ENCODE results near the gene PLP1. TPM values are rescaled to one million over a fixed set of nuclear protein-coding genes. Genes with fewer than 3 reads are reported as not detected.

Gene PLP1
- total and polyA plus RNA-seq, 12 donors = 0.17 to 10.6 (median 6.1) TPM

DNA sequence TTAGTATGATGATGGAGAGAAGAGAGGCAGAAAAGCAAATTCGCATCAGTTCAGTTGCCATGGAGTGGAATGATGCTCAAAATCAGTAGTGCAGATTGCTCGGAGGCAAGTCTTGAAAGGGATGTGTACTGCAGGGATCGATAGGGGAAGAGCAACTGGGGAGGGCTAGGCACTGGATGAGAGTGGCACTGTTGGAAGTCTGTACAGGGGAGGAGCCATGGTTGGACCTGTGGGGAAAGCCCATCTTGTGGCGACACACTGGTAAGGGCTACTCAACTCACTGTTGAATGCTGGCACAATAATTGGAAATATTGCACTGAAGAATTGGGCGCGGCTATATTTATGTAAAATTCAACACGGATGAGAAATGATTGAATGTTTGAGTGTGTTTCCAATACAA lies 54.2 kb downstream of the PLP1 start:
- intact Hi-C loops (cut with DNase I) = no loop called here
- Histone ChIP-seq H3K27me3 (peaks cover 35% of the 10 kb centered on the region), H3K4me1 (replicated peaks in 1 of 2) (no peaks in the 10 kb centered on the region), H3K9me3 (replicated peaks in 1 of 3) (no peaks in the 10 kb centered on the region), H3K27ac (no peak overlapping the region), H3K36me3 (replicated peaks in 1 of 2) (no peaks in the 10 kb centered on the region), H3K4me3 (peak overlapping the region in 1 of 4 donors; percentile 69)
- 70 to 77% (median 74%) methylated on average over 7 of the region's 7 CpGs for WGBS, 4 donors
- no peak for DNase-seq
- no peak for TF ChIP-seq POLR2A (IDR thresholded peaks at IDR 0.05)
- TF ChIP-seq, protein P1, sequence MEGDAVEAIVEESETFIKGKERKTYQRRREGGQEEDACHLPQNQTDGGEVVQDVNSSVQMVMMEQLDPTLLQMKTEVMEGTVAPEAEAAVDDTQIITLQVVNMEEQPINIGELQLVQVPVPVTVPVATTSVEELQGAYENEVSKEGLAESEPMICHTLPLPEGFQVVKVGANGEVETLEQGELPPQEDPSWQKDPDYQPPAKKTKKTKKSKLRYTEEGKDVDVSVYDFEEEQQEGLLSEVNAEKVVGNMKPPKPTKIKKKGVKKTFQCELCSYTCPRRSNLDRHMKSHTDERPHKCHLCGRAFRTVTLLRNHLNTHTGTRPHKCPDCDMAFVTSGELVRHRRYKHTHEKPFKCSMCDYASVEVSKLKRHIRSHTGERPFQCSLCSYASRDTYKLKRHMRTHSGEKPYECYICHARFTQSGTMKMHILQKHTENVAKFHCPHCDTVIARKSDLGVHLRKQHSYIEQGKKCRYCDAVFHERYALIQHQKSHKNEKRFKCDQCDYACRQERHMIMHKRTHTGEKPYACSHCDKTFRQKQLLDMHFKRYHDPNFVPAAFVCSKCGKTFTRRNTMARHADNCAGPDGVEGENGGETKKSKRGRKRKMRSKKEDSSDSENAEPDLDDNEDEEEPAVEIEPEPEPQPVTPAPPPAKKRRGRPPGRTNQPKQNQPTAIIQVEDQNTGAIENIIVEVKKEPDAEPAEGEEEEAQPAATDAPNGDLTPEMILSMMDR (IDR thresholded peaks at IDR 0.05) = no peak

DNA sequence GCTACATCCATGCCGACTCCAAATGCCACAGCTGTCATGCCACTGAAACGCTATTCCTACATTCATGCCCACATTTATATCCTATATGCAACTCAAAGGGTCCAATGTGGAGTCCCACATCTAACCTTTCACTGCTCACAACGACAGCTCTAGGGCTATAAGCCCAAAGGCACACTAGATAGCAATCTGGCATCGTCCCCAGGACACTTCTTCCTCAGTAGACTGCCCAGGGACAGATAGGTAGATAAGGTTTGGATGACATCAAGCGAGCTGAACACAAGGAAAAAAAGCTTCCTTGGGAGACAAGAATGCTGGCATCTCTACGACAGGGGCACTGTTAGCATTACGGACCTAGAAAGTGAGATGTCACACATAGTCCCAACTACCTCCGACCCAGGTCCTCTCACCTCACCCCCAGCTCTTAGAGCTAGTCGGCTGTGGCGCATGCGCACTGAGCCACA lies 54.7 kb downstream of the PLP1 start:
- Histone ChIP-seq H3K36me3 (replicated peaks in 1 of 2) (no peaks in the 10 kb centered on the region), H3K27me3 (peaks cover 35% of the 10 kb centered on the region), H3K4me3 (peak overlapping the region in 3 of 4 donors; percentile 26 to 69 (median 32)), H3K27ac (peak overlapping the region in 1 of 5 donors; percentile 64), H3K9me3 (replicated peaks in 1 of 3) (no peaks in the 10 kb centered on the region), H3K4me1 (replicated peaks in 1 of 2) (no peaks in the 10 kb centered on the region)
- DNase-seq = peak in 3 of 7 donors; percentile 5 to 81 (median 64)
- no peak for TF ChIP-seq POLR2A (IDR thresholded peaks at IDR 0.05)
- TF ChIP-seq, protein P1 (IDR thresholded peaks at IDR 0.05) = no peak
- intact Hi-C loops (cut with DNase I) = no loop called here
- 11 to 33% (median 33%) methylated on average over 9 to 11 of the region's 11 CpGs; no CpG with 5 or more reads in 1 of the 4 donors for WGBS, 4 donors

DNA sequence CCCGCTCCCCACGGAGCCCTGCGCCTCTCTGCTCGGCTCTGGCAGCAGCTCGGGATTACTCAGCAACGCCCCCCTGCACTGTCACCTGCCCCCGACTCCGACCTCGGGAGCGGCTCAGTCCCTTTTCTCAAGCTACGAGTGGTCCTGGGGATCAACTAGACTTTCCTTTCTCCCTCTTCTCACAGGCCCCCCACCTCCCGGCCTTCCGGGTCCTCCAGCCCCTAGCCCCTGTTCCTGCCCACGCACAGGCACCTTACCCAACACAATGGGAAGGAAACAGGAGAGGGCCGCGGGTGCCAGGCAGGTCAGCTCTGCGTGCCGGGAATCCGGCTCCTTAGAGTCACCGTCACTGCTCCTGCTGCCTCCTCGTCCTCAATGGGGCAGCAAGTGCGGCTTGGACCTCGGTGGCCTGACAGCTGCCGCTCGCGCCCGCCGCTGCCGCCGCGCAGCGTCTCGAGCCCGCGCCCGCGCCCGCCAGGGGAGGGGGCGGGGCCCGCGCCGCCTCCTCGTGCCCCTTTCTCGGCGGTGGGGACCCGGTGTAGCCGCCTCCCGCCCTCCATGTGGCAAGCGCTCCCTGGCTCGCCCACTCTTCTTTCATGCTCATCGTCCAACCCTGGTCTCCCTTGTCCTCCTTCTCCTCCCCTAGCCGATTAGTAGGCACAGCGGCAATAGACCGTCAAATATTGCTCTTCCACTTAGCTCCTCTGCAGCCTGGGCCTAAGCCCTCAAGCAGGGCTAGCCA lies 55.3 kb downstream of the PLP1 start, which contains the start of gene RAB9B:
TSS of gene RAB9B (minus strand) at position 455 of the 742 bp plus-strand sequence. CDS start 6,473 bp downstream, outside the sequence.
- Histone ChIP-seq H3K27me3 (peaks cover 35% of the 10 kb centered on the region), H3K4me3 (peak within 1 kb of the TSS; percentile 11 to 69 (median 29)), H3K4me1 (replicated peaks in 1 of 2) (no peaks in the 10 kb centered on the region), H3K36me3 (replicated peaks in 1 of 2) (no peaks in the 10 kb centered on the region), H3K9me3 (replicated peaks in 1 of 3) (no peaks in the 10 kb centered on the region), H3K27ac (peak within 1 kb of the TSS in 3 of 5 donors; percentile 13 to 68 (median 64))
- intact Hi-C loops (cut with DNase I) = no loop called here
- DNase-seq = peak; percentile 30 to 63 (median 56)
- TF ChIP-seq, protein P1 (IDR thresholded peaks at IDR 0.05) = no peak
- no peak for TF ChIP-seq POLR2A (IDR thresholded peaks at IDR 0.05)
- WGBS, 4 donors = 1 to 43% (median 8%) methylated on average over 13 to 48 of the region's 54 CpGs

DNA sequence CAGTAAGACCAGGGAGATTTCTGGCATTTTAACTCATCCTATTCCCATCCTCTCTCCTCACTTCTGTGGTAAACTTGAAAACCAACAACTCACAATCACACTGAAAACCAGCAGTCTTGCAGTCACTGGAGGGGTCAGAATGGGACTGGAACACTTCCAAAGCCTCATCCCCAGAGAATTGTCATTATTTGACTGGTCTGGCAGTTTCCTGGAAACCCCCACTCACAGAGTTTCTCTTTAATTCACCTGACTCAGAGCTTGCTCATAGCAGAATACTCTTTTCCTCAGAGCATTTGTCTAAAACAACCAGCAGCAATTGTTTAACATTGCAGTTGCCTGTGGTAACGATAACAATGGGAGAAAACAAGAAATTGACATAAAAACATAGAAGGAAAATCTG lies 62.8 kb downstream of the PLP1 start:
- TF ChIP-seq, protein P1 (IDR thresholded peaks at IDR 0.05) = no peak
- TF ChIP-seq POLR2A (IDR thresholded peaks at IDR 0.05) = no peak
- DNase-seq = no peak
- WGBS, 4 donors = 45 to 85% (median 69%) methylated on average over 1 of the region's 1 CpG

More for the DNA sequence above, 62.8 kb downstream of the PLP1 start:
- intact Hi-C loops (cut with DNase I) = no loop called here
- peaks cover 32% of the 10 kb centered on the region for H3K27me3 ChIP-seq
- H3K36me3 ChIP-seq (replicated peaks in 1 of 2) = no peaks in the 10 kb centered on the region
- H3K9me3 ChIP-seq (replicated peaks in 1 of 3) = no peaks in the 10 kb centered on the region
- H3K4me1 ChIP-seq (replicated peaks in 1 of 2) = no peaks in the 10 kb centered on the region
- H3K27ac ChIP-seq = no peak overlapping the region
- H3K4me3 ChIP-seq = no peak overlapping the region

Other genes starting within 250 kb of the PLP1 start
- gene TCEAL4, start 191.3 kb upstream of the PLP1 start, total RNA-seq = 100 to 1,000 TPM in 8 of 9 donors, 10 to 100 TPM in 1; 64.9 to 158 (median 135) TPM
- gene TCEAL4, start 191.3 kb upstream of the PLP1 start, polyA plus RNA-seq = 100 to 1,000 TPM; 260 to 620 (median 476) TPM
- 10 to 100 TPM; 14.5 to 66.7 (median 41.0) TPM for gene TCEAL3, start 168.9 kb upstream of the PLP1 start, total RNA-seq
- 100 to 1,000 TPM in 1 of 3 donors, 10 to 100 TPM in 2; 56.1 to 118 (median 87.1) TPM for gene TCEAL3, start 168.9 kb upstream of the PLP1 start, polyA plus RNA-seq
- 100 to 1,000 TPM in 2 of 9 donors, 10 to 100 TPM in 7; 45.5 to 240 (median 74.6) TPM for gene TCEAL1, start 147.9 kb upstream of the PLP1 start, total RNA-seq
- gene TCEAL1, start 147.9 kb upstream of the PLP1 start, polyA plus RNA-seq = 10 to 100 TPM; 40.2 to 81.4 (median 64.6) TPM
- gene MORF4L2, start 90.1 kb upstream of the PLP1 start, total RNA-seq = 100 to 1,000 TPM; 225 to 625 (median 375) TPM
- gene MORF4L2, start 90.1 kb upstream of the PLP1 start, polyA plus RNA-seq = 100 to 1,000 TPM; 235 to 767 (median 243) TPM
- gene TMEM31, start 65.9 kb upstream of the PLP1 start, total RNA-seq = under 1 TPM in 3 of 9 donors, not detected in 6; 0.34 to 0.67 (median 0.55) TPM
- gene TMEM31, start 65.9 kb upstream of the PLP1 start, polyA plus RNA-seq = under 1 TPM; 0.34 to 0.48 (median 0.46) TPM
- gene RAB9B, start 55.4 kb downstream of the PLP1 start, total RNA-seq = 1 to 10 TPM in 8 of 9 donors, under 1 TPM in 1; 0.09 to 6.3 (median 2.1) TPM
- 1 to 10 TPM in 2 of 3 donors, under 1 TPM in 1; 0.64 to 4.4 (median 1.1) TPM for gene RAB9B, start 55.4 kb downstream of the PLP1 start, polyA plus RNA-seq
- 10 to 100 TPM in 1 of 9 donors, 1 to 10 TPM in 3, under 1 TPM in 3, not detected in 2; 0.25 to 11.8 (median 1.2) TPM for gene TMSB15B, start 185.8 kb downstream of the PLP1 start, total RNA-seq
- 1 to 10 TPM; 1.5 to 2.7 (median 1.5) TPM for gene TMSB15B, start 185.8 kb downstream of the PLP1 start, polyA plus RNA-seq
- gene H2BW1, start 236.9 kb downstream of the PLP1 start, total RNA-seq = not detected
- gene H2BW1, start 236.9 kb downstream of the PLP1 start, polyA plus RNA-seq = not detected